A549 treated with CpdA at 1 μM for 4 hours (cell line): Measurements from ENCODE around the gene CABP2. TPM values are rescaled to one million over a fixed set of nuclear protein-coding genes. Genes with fewer than 3 reads are reported as not detected.

Experiments
- total RNA-seq: library from RNA; stranded (reverse); fragments of 200-300 nt; extraction: Qiagen RNA extraction; gene quantifications from 5 replicates; pipeline ENCODE4 v1.2.3, GENCODE V29; 2022; ENCODE audit warnings: low read depth

CABP2 gene
- total RNA-seq = not detected in 5 replicates

DNA sequence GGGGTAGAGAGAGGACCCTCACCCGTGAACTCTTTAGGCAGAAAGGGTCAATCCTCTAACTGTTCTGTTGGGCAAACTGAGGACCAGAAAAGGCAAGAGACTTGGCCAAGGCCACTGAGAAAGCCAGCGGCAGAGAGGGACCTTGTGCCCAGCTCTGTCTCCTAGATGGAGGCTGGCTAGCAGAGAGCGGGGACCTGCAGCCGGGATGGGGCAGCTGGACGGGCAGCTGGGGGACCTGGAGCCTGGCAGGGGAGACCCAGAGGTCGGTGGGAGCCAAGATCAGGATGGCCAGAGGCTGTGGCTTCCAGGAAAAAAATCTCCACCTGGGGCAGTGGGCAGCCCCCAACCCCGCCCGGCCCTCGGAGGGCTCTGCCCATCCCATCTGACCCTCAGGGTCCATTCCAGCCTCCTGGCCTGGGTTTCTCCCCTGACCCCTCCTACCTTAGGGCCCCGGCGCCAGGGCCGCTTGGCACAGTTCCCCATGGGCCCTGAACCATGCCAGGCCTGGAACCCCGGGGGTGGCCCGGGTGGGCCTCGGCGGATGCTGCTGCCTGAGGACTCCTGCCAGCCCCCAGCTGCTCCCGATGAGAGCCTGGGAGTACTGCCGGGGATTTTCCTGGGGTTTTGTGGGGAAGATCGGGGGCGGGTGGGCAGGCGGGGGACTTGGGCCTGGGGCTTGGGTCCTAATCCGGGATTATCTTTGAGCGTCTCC, at the start of gene CABP2:
Gene CABP2, minus strand, starts transcription at position 603 of the 712 bp plus-strand sequence. Its CDS starts 120 bp downstream, at position 483.

DNA sequence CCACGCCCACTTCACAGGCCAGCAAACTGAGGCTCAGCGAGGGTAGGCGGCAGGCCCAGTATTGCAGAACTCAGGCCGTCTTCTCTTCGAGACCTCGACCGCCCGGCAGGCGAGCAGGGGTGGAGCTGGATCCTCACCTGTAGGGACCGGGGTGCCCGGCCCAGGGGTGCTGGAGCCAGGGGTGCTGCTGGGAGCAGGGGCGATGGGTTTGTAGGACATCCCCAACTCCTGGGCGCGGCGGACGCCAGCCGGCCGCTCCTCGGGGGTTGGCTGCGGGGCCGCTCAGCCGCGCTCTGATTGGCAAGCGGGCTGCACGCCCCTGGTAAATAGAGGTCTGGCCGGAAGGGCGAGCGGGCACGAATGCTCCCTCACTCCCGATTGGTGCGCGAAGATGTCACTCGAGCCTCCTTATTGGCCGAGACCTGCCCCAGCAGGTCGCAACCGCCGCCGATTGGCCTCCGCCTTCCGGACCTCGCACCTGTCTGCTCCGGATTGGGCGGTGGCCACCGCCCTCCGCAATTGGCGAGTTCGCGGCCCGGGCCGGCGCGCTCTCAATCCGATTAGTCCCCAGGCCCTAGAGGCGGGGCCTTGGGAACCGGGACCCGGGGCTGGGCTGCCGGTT, 15.3 kb downstream of the CABP2 start, which contains the start of gene CDK2AP2:
Gene CDK2AP2, minus strand, starts transcription at position 299 of the 622 bp plus-strand sequence. Its CDS starts 80 bp downstream, at position 219.

DNA sequence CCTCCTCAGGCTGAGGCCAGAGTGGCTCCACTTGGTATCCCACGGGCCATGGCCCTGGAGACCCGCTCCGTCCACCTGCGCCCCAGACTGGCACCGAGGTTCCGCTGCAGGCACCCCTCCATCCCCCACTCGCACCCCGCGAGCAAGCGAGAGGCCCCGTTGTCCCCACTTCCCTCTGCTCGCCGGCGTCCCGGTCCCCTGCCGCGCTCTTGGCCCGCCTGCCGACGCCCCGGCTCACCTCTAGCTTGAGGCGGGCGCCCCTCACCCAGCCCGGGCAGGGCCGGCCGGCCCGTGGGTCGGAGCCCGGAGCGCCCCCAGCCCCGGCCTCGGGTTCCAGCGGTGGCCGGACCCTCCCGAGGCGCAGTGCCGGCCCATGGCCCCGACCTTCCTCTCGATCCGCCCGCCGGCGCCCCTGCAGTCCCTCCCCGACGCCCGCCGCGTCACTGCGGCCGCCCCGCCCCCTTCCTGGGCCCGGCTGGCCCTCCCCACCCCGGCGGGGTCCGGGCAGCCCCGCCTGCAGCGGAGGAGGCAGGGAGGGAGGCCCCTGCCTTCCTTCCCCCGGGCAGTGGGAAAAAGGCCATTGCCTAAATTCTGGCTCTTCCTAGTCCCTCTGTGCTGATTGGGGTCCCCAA, 18.2 kb downstream of the CABP2 start, which contains the start of gene PITPNM1:
Gene PITPNM1, minus strand, starts transcription at position 414 of the 632 bp plus-strand sequence. CDS start 1,183 bp downstream, outside the sequence.

DNA sequence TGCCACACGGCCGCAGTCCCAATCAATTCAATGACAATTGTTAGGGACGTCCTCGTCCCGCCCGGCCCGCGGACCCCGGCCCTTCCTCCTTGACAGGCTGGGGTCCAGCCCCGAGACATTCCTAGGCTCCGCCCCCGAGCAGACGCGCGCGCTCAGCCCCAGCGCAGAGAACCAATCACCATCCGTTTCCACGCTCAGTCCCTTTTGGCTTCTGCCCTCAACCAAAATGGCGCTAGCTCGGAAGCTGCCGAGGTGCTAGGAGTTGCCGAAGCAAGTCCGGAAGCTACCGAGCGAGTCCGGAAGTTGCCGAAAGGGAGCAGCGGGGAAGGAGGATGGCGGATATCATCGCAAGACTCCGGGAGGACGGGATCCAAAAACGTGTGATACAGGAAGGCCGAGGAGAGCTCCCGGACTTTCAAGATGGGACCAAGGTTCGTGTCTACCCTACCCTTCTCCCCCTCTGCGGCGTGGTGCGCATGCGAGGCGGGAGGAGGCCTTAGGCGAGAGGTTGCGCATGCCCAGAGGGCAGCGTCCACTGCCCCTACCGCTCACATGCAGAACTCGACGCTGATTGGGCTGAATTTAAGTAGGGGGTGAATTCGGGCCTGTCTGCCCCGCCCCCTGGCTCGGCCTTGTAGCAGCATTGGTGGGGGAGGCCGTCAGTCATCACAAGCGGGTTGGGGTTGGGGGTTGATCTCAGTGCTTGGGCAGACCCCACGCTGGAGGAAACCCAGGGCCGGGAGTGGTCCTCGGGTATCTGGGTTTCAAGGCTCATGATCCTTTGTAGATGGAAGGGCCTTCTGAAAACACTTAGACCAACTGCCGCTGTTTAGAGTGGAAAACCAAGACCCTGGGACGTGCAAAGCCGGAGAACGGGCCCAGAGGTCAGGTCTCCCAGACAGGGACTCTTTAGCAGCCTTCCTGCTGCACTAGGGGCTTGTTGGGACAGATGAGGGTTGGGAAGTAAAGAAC, 40.1 kb downstream of the CABP2 start, which contains the start of gene AIP:
Gene AIP, plus strand, starts transcription at position 200 of the 972 bp plus-strand sequence. Its CDS starts 133 bp downstream, at position 333.

Other genes starting within 250 kb of the CABP2 start
- gene ANKRD13D, start 234.1 kb downstream of the CABP2 start, total RNA-seq = 20.0 to 29.6 TPM (median 25.1 TPM) in 5 replicates
- gene SSH3, start 219.9 kb downstream of the CABP2 start, total RNA-seq = 16.1 to 33.6 TPM (median 21.4 TPM) in 5 replicates
- 201 to 271 TPM (median 246 TPM) in 5 replicates for gene POLD4, start 169.9 kb downstream of the CABP2 start, total RNA-seq
- 43.7 to 49.7 TPM (median 44.6 TPM) in 5 replicates for gene CLCF1, start 149.8 kb downstream of the CABP2 start, total RNA-seq
- 24.4 to 39.1 TPM (median 35.9 TPM) in 5 replicates for gene RAD9A, start 131.5 kb downstream of the CABP2 start, total RNA-seq
- 272 to 298 TPM (median 294 TPM) in 5 replicates for gene PPP1CA, start 121.6 kb downstream of the CABP2 start, total RNA-seq
- gene TBC1D10C, start 119.4 kb downstream of the CABP2 start, total RNA-seq = 0.07 to 0.22 TPM in 2 of 5 replicates, not detected in the others
- gene CARNS1, start 107.8 kb downstream of the CABP2 start, total RNA-seq = 0.12 to 0.24 TPM (median 0.16 TPM) in 5 replicates
- gene RPS6KB2, start 95.0 kb downstream of the CABP2 start, total RNA-seq = 38.4 to 52.4 TPM (median 50.5 TPM) in 5 replicates
- 0.20 to 0.50 TPM (median 0.36 TPM) in 4 of 5 replicates, not detected in the other for gene PTPRCAP, start 85.8 kb downstream of the CABP2 start, total RNA-seq
- 47.7 to 60.2 TPM (median 56.9 TPM) in 5 replicates for gene CORO1B, start 80.0 kb downstream of the CABP2 start, total RNA-seq
- gene GPR152, start 70.7 kb downstream of the CABP2 start, total RNA-seq = not detected in 5 replicates
- not detected in 5 replicates for gene CABP4, start 68.1 kb downstream of the CABP2 start, total RNA-seq
- gene TMEM134, start 54.2 kb downstream of the CABP2 start, total RNA-seq = 42.5 to 61.2 TPM (median 52.1 TPM) in 5 replicates
- gene AIP, start 40.4 kb downstream of the CABP2 start, total RNA-seq = 44.1 to 54.3 TPM (median 48.7 TPM) in 5 replicates
- 41.1 to 63.5 TPM (median 53.4 TPM) in 5 replicates for gene PITPNM1, start 18.1 kb downstream of the CABP2 start, total RNA-seq
- 70.1 to 119 TPM (median 105 TPM) in 5 replicates for gene CDK2AP2, start 15.3 kb downstream of the CABP2 start, total RNA-seq
- gene GSTP1, start 60.4 kb upstream of the CABP2 start, total RNA-seq = 1,398 to 1,764 TPM (median 1,658 TPM) in 5 replicates
- gene NDUFV1, start 83.5 kb upstream of the CABP2 start, total RNA-seq = 138 to 149 TPM (median 148 TPM) in 5 replicates
- 6.3 to 14.4 TPM (median 12.4 TPM) in 5 replicates for gene NUDT8, start 106.5 kb upstream of the CABP2 start, total RNA-seq
- gene TBX10, start 116.3 kb upstream of the CABP2 start, total RNA-seq = not detected in 5 replicates
- 1.3 to 2.1 TPM (median 1.3 TPM) in 5 replicates for gene ACY3, start 127.3 kb upstream of the CABP2 start, total RNA-seq
- not detected in 5 replicates for gene ALDH3B2, start 151.2 kb upstream of the CABP2 start, total RNA-seq